ENCODE data around the gene THEMIS.

Gene THEMIS

DNA sequence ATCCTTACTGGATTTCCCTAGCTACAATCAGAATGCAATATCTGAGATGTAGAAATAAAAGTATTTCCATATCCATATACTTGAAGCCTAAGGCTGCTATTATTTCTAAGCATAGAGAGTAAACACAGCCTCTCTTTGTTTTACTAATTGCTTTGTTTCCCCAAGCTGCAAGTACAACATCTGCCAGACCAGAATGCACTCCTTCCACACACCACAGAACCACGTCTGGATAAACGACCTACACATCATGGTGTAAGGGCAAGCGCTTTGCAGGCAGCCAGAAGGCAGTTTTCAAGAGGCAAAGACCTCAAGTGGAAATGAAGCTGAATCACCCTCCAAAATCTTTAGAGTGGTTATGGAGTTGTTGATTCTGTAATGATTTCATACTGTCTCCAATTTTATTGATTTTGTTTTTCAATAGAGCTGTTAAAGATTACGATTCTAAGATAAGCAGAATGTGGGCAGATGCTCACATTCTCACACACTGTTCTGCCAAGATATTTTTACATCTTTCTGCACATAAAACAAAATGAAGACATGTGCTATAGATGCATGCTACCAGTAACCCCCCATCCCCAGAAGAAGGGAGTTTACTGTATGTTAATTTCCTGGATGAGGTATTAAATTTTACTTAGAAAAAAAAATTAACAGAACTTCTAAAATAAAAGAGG lies 88.8 kb downstream of the THEMIS start:
- Histone ChIP-seq H3K27ac (ENCODE audit: low read depth, low read length) (no peak overlapping the region), H3K4me1 (ENCODE audit: control insufficient read depth, insufficient read depth, low read length, unreplicated experiment) (no peaks in the 10 kb centered on the region), H3K27me3 (ENCODE audit: insufficient read depth, low read length) (no peaks in the 10 kb centered on the region), H2AFZ (ENCODE audit: low read length, unreplicated experiment) (no peak overlapping the region), H3K36me3 (ENCODE audit: insufficient read depth, low read length) (no peaks in the 10 kb centered on the region), H3K79me2 (ENCODE audit: control insufficient read depth, insufficient read depth, low read length, unreplicated experiment) (no peaks in the 10 kb centered on the region), H3K4me3 (ENCODE audit: low read depth, low read length) (no peak overlapping the region)

DNA sequence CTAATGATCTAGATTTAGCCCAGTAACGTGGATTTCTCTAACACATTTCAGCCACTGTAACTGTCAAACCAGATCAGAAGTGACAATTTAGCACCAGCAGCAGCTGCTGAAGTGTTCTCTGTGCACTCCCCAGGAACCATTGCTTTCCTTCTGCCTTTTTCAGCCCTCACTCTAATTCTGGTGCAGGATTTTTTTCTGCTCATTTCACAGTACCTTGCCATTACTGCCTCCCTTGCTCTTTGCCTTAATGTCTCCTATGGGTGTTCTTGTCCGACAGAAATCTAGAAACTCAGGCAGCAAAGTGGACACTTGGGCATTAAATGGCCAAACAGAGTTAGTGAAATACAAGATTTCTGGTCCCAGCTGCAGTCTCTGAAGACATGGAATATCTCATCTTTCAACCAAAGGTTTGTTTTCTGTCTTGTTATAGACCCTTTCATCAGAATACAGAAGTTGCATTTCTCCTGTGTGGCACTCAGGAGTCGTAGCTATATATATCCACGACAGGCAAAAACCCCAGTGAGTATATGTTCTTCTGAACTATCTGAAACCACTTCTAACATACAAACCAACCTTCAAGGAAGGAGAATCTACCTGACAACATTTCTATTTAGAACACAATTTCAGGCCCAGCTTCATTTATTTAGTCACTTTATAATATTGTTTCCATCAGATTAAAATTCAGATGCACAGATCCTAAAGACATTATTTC lies 92.9 kb downstream of the THEMIS start:
- H3K36me3 ChIP-seq (ENCODE audit: insufficient read depth, low read length), result no peaks in the 10 kb centered on the region
- H2AFZ ChIP-seq (ENCODE audit: low read length, unreplicated experiment), result no peak overlapping the region
- no peak overlapping the region for H3K4me3 ChIP-seq (ENCODE audit: low read depth, low read length)
- no peak overlapping the region for H3K27ac ChIP-seq (ENCODE audit: low read depth, low read length)
- peaks cover under 1% of the 10 kb centered on the region; the same call in 1 of the 2 replicates for H3K27me3 ChIP-seq (ENCODE audit: insufficient read depth, low read length)
- no peaks in the 10 kb centered on the region for H3K79me2 ChIP-seq (ENCODE audit: control insufficient read depth, insufficient read depth, low read length, unreplicated experiment)
- no peaks in the 10 kb centered on the region for H3K4me1 ChIP-seq (ENCODE audit: control insufficient read depth, insufficient read depth, low read length, unreplicated experiment)

DNA sequence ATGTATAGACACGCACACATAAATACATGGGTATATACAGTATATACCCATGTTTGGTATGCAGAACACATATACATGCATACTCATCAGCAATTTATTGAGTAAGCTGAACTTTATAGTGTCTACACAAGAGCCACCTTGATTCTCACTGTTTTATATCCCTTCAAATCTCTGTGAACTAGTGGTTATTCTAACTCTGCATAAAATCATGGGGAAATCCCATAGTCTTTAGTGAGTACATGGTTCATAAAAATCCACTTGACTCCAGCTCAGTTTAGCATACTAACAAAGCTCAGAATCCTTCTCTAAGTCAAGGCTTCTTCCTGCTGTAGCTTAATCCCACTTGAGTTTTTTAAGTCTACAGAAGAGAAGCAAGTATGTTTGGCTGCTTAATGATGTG lies 104.1 kb downstream of the THEMIS start:
- Histone ChIP-seq H3K27me3 (ENCODE audit: insufficient read depth, low read length) (peaks cover 7% of the 10 kb centered on the region), H2AFZ (ENCODE audit: low read length, unreplicated experiment) (no peak overlapping the region), H3K36me3 (ENCODE audit: insufficient read depth, low read length) (no peaks in the 10 kb centered on the region), H3K79me2 (ENCODE audit: control insufficient read depth, insufficient read depth, low read length, unreplicated experiment) (no peaks in the 10 kb centered on the region), H3K4me3 (ENCODE audit: low read depth, low read length) (no peak overlapping the region), H3K27ac (ENCODE audit: low read depth, low read length) (no peak overlapping the region), H3K4me1 (ENCODE audit: control insufficient read depth, insufficient read depth, low read length, unreplicated experiment) (no peaks in the 10 kb centered on the region)

DNA sequence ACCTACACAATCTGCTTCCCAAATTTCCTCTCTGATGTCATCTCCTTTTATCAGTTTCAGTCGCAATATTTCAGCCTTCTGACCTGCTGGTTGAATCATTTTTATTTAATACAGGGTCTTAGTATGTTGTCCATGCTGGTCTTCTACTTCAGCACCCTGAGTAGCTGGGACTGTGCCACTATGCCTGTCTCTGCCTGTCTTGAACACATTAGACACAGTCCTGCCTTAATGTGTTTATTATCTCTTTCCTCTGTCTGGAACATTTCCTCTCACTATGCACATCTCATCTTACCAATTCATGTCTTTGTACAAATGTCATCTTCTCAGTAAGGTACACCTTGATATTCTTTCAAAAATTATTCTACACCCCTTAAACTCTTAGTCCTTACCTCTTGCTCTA lies 106.5 kb downstream of the THEMIS start:
- Histone ChIP-seq H3K36me3 (ENCODE audit: insufficient read depth, low read length) (no peaks in the 10 kb centered on the region), H3K27ac (ENCODE audit: low read depth, low read length) (no peak overlapping the region), H2AFZ (ENCODE audit: low read length, unreplicated experiment) (no peak overlapping the region), H3K27me3 (ENCODE audit: insufficient read depth, low read length) (peaks cover 7% of the 10 kb centered on the region), H3K4me3 (ENCODE audit: low read depth, low read length) (no peak overlapping the region), H3K79me2 (ENCODE audit: control insufficient read depth, insufficient read depth, low read length, unreplicated experiment) (no peaks in the 10 kb centered on the region), H3K4me1 (ENCODE audit: control insufficient read depth, insufficient read depth, low read length, unreplicated experiment) (no peaks in the 10 kb centered on the region)

DNA sequence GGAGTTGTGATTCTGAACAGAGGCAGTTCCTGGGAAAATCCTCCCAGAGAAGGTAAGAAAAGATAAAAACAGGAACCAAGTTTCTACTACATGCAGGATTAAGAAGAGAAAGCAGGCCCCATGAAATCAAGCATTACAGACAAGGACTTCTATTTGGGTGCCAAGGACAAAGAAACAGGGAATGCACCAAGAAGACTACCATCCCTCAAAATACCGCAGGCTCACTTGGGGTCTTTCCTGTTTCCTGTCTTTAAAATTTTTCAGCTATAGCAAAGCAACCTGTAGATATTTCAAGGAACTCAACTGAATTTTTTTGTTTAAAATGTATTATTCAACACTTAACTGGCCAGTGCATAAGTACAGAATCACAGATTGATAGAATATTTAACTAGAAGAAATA lies 107.5 kb downstream of the THEMIS start:
- Histone ChIP-seq H2AFZ (ENCODE audit: low read length, unreplicated experiment) (no peak overlapping the region), H3K27ac (ENCODE audit: low read depth, low read length) (no peak overlapping the region), H3K36me3 (ENCODE audit: insufficient read depth, low read length) (no peaks in the 10 kb centered on the region), H3K79me2 (ENCODE audit: control insufficient read depth, insufficient read depth, low read length, unreplicated experiment) (no peaks in the 10 kb centered on the region), H3K4me3 (ENCODE audit: low read depth, low read length) (no peak overlapping the region), H3K4me1 (ENCODE audit: control insufficient read depth, insufficient read depth, low read length, unreplicated experiment) (no peaks in the 10 kb centered on the region), H3K27me3 (ENCODE audit: insufficient read depth, low read length) (peaks cover 8% of the 10 kb centered on the region)

DNA sequence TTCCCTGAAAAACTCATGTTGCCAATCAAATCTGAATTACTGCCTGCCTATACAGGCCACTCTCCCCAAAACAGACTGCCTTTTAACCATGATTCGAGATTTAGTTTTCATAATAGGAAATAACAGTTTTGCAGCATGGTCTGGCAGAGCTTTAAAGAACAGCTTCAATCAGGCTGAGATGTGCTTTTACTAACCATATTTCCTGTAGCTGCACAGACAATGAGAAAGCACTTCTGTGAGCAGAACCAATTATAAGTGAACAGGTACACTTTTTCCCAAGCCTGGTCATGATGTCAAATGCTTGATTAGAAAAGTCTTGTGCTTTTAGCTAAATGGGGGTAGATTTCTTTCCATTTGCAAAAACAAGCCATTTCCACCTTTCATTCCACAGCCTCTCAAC lies 108.2 kb downstream of the THEMIS start:
- H2AFZ ChIP-seq (ENCODE audit: low read length, unreplicated experiment), result no peak overlapping the region
- H3K27ac ChIP-seq (ENCODE audit: low read depth, low read length), result no peak overlapping the region
- H3K4me1 ChIP-seq (ENCODE audit: control insufficient read depth, insufficient read depth, low read length, unreplicated experiment), result no peaks in the 10 kb centered on the region
- no peaks in the 10 kb centered on the region for H3K36me3 ChIP-seq (ENCODE audit: insufficient read depth, low read length)
- H3K4me3 ChIP-seq (ENCODE audit: low read depth, low read length), result no peak overlapping the region
- H3K27me3 ChIP-seq (ENCODE audit: insufficient read depth, low read length), result peaks cover 10% of the 10 kb centered on the region
- H3K79me2 ChIP-seq (ENCODE audit: control insufficient read depth, insufficient read depth, low read length, unreplicated experiment), result no peaks in the 10 kb centered on the region

DNA sequence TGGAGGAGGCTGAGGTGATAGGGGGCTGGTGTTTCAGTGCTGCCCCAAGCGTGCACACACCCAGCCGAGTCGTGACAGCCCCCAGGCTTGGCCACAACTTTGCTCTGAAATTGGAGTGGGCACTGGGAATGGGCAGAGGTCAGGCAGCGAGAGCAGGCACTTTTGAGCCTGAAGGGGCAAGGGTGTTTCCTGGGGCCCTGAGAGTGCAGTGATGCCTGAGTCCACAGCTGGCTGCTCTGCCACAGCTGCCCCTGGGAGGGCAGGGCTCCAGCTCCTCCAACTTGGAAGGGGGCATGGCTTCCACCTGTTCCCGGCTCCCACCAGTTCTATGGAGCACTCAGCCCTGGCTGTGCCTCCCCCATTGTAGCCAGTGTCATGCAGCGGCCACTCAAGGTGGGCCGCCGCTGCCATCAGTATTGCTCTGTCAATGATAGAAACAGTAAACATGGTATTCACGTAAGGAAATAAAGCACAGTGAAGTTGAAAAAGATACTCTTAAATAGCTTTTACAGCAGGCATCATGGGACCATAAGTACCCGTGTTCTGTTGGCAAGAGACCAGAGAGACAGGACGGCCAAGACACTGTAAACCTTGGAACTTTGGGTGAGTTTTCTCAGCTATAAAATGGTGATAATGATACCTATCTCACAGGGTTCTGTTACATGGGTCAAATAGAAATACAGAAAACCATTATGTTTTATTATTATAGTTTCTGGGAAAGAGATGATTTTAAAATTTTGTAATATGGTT lies 108.9 kb downstream of the THEMIS start:
- no peak overlapping the region for H3K4me3 ChIP-seq (ENCODE audit: low read depth, low read length)
- H3K36me3 ChIP-seq (ENCODE audit: insufficient read depth, low read length), result no peaks in the 10 kb centered on the region
- no peak overlapping the region for H2AFZ ChIP-seq (ENCODE audit: low read length, unreplicated experiment)
- H3K4me1 ChIP-seq (ENCODE audit: control insufficient read depth, insufficient read depth, low read length, unreplicated experiment), result no peaks in the 10 kb centered on the region
- peaks cover 10% of the 10 kb centered on the region for H3K27me3 ChIP-seq (ENCODE audit: insufficient read depth, low read length)
- H3K79me2 ChIP-seq (ENCODE audit: control insufficient read depth, insufficient read depth, low read length, unreplicated experiment), result no peaks in the 10 kb centered on the region
- no peak overlapping the region for H3K27ac ChIP-seq (ENCODE audit: low read depth, low read length)

DNA sequence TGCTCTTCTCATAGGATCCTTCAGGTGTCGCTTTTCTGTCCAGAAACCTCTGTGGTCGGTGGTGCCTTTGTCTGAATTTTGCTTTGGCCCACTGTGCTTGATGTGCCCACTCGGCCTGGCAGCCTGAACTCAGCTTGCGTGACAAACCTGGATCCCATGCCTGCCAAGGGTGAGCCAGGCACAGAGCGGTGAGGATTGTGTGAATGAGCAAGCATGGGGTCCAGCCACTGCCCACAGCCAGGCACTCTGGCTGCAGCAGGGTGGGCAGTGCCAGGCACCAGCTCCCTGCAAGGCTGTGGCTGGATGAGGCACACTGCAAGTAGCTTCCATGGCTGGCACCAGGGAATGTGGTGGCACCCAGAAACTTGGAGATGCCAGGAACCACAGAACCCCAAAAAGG lies 110.3 kb downstream of the THEMIS start:
- Histone ChIP-seq H2AFZ (ENCODE audit: low read length, unreplicated experiment) (no peak overlapping the region), H3K36me3 (ENCODE audit: insufficient read depth, low read length) (no peaks in the 10 kb centered on the region), H3K79me2 (ENCODE audit: control insufficient read depth, insufficient read depth, low read length, unreplicated experiment) (no peaks in the 10 kb centered on the region), H3K4me1 (ENCODE audit: control insufficient read depth, insufficient read depth, low read length, unreplicated experiment) (no peaks in the 10 kb centered on the region), H3K27me3 (ENCODE audit: insufficient read depth, low read length) (peaks cover 10% of the 10 kb centered on the region), H3K27ac (ENCODE audit: low read depth, low read length) (no peak overlapping the region), H3K4me3 (ENCODE audit: low read depth, low read length) (no peak overlapping the region)

DNA sequence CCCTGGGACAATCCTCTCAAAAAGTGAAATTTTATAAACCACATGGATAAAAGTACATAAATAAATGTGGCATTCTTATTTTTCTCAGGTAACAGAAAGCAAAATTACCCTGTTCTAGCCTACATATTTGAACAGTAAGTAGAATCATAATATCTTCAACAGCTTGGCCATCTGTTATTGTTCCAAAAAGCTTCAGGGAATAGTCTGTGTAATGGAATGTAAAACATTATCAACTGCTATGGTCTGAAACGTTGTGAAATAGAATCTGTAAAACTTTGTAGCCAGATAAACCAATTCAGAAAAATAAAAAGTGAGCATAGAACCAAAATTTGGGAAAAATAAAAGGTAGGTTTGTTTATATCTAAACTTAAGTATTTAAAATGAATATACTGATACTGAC lies 114.7 kb downstream of the THEMIS start:
- Histone ChIP-seq H3K79me2 (ENCODE audit: control insufficient read depth, insufficient read depth, low read length, unreplicated experiment) (no peaks in the 10 kb centered on the region), H3K27me3 (ENCODE audit: insufficient read depth, low read length) (0 out of 2 replicates have a peak, but pooled peaks cover 2% of the 10 kb centered on the region), H2AFZ (ENCODE audit: low read length, unreplicated experiment) (no peak overlapping the region), H3K27ac (ENCODE audit: low read depth, low read length) (no peak overlapping the region), H3K4me3 (ENCODE audit: low read depth, low read length) (no peak overlapping the region), H3K36me3 (ENCODE audit: insufficient read depth, low read length) (no peaks in the 10 kb centered on the region), H3K4me1 (ENCODE audit: control insufficient read depth, insufficient read depth, low read length, unreplicated experiment) (no peaks in the 10 kb centered on the region)

DNA sequence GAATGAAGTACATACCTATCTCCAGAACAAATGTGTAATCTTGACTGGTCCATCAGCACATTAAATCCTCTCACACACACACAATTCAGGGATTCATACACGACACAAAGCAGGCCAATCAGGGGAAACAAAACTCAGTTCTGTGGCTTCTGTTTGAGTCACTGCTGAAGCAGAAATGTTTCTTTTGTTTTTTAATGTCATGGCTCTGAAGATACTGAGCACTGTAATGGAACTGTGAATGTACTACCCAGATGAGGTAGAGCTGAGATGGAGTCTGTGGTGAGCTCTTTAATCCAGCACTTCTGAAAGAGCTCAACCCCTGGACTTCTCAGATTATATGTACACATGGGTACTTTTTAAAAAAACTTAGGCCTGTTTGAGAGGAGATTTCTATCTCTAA lies 116.4 kb downstream of the THEMIS start:
- no peaks in the 10 kb centered on the region for H3K36me3 ChIP-seq (ENCODE audit: insufficient read depth, low read length)
- H3K4me1 ChIP-seq (ENCODE audit: control insufficient read depth, insufficient read depth, low read length, unreplicated experiment), result no peaks in the 10 kb centered on the region
- no peaks in the 10 kb centered on the region for H3K79me2 ChIP-seq (ENCODE audit: control insufficient read depth, insufficient read depth, low read length, unreplicated experiment)
- H3K27ac ChIP-seq (ENCODE audit: low read depth, low read length), result no peak overlapping the region
- H2AFZ ChIP-seq (ENCODE audit: low read length, unreplicated experiment), result no peak overlapping the region
- 0 out of 2 replicates have a peak, but pooled peaks cover 2% of the 10 kb centered on the region for H3K27me3 ChIP-seq (ENCODE audit: insufficient read depth, low read length)
- no peak overlapping the region for H3K4me3 ChIP-seq (ENCODE audit: low read depth, low read length)

Measured in ACC112 (cell line).